ENCODE data around the gene MIR17HG.

MIR17HG gene

GRCh38 chr13:91355826-91356710, 8.6 kb downstream of the MIR17HG start:
- no peak for TF ChIP-seq CTCF (IDR thresholded peaks at IDR 0.05; ENCODE audit: low read depth, low read length)
- in situ Hi-C loops (cut with HindIII; ENCODE audit: low sequenced_read_pairs) = no loop called here

GRCh38 chr13:91356919-91357612, 9.6 kb downstream of the MIR17HG start:
- no peak for DNase-seq (ENCODE audit: low read depth, low spot score)
- in situ Hi-C loops (cut with HindIII; ENCODE audit: low sequenced_read_pairs) = no loop called here
- no peak overlapping the region for H3K4me3 ChIP-seq (ENCODE audit: low read depth, low read length)
- no peak for TF ChIP-seq CTCF (IDR thresholded peaks at IDR 0.05; ENCODE audit: low read depth, low read length)

More at GRCh38 chr13:91355826-91356710, 8.6 kb downstream of the MIR17HG start:
- H3K4me3 ChIP-seq (ENCODE audit: low read depth, low read length) = no peak overlapping the region
- no peak for DNase-seq (ENCODE audit: low read depth, low spot score)

GRCh38 chr13:91357613-91358386, 10.3 kb downstream of the MIR17HG start:
- in situ Hi-C loops (cut with HindIII; ENCODE audit: low sequenced_read_pairs) = no loop called here
- DNase-seq (ENCODE audit: low read depth, low spot score) = no peak

GRCh38 chr13:91358387-91358782, 10.9 kb downstream of the MIR17HG start:
- TF ChIP-seq CTCF (IDR thresholded peaks at IDR 0.05; ENCODE audit: low read depth, low read length) = no peak
- in situ Hi-C loops (cut with HindIII; ENCODE audit: low sequenced_read_pairs) = no loop called here
- DNase-seq (ENCODE audit: low read depth, low spot score) = no peak
- no peak overlapping the region for H3K4me3 ChIP-seq (ENCODE audit: low read depth, low read length)

More at GRCh38 chr13:91357613-91358386, 10.3 kb downstream of the MIR17HG start:
- H3K4me3 ChIP-seq (ENCODE audit: low read depth, low read length) = no peak overlapping the region
- no peak for TF ChIP-seq CTCF (IDR thresholded peaks at IDR 0.05; ENCODE audit: low read depth, low read length)

- TF ChIP-seq CTCF (IDR thresholded peaks at IDR 0.05; ENCODE audit: low read depth, low read length) = no peak
- in situ Hi-C loops (cut with HindIII; ENCODE audit: low sequenced_read_pairs) = no loop called here
- no peak for DNase-seq (ENCODE audit: low read depth, low spot score)
- no peak overlapping the region for H3K4me3 ChIP-seq (ENCODE audit: low read depth, low read length)
Observed at GRCh38 chr13:91359111-91359510, 11.6 kb downstream of the MIR17HG start.

GRCh38 chr13:91359631-91360030, 12.1 kb downstream of the MIR17HG start:
- in situ Hi-C loops (cut with HindIII; ENCODE audit: low sequenced_read_pairs) = no loop called here
- no peak overlapping the region for H3K4me3 ChIP-seq (ENCODE audit: low read depth, low read length)
- TF ChIP-seq CTCF (IDR thresholded peaks at IDR 0.05; ENCODE audit: low read depth, low read length) = no peak
- no peak for DNase-seq (ENCODE audit: low read depth, low spot score)

Data from astrocyte of the spinal cord (primary cell).